HG03039 (cell line): Measurements from ENCODE around the gene EGLN1.
"Not testable (repeated sequence)": the region's sequence is repeated elsewhere in the genome, so short reads cannot be mapped to it uniquely, and the experiment has no call there.

Experiments used
- ATAC-seq: cut with Tn5 transposase; IDR thresholded peaks from one replicate; pipeline ENCODE4 v1.9.1; 2021; ENCODE audit warnings: mild to moderate bottlenecking, moderate library complexity; ENCODE audit not compliant: unreplicated experiment

EGLN1 gene

GRCh38 chr1:231421971-231422797 is at the start of gene EGLN1:
EGLN1 (minus strand) TSS chr1:231422287; CDS start chr1:231421888, 399 bp downstream.
- peak; percentile 75 for ATAC-seq

GRCh38 chr1:231471500-231471899 is 49.4 kb upstream of the EGLN1 start:
- ATAC-seq: not testable (repeated sequence)

DNA sequence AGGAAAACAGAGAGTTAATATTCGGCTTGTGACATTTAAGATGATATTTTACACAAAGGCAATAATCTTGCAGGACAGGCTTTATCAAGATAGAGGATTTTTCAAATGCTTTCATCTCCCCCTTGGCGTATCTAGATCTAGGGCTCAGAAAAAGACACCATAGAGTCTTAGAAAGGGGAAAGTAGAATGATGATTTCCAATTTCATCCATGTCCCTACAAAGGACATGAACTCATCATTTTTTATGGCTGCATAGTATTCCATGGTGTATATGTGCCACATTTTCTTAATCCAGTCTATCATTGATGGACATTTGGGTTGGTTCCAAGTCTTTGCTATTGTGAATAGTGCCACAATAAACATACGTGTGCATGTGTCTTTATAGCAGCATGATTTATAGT is 48.9 kb upstream of the EGLN1 start:
- not testable (repeated sequence) for ATAC-seq

DNA sequence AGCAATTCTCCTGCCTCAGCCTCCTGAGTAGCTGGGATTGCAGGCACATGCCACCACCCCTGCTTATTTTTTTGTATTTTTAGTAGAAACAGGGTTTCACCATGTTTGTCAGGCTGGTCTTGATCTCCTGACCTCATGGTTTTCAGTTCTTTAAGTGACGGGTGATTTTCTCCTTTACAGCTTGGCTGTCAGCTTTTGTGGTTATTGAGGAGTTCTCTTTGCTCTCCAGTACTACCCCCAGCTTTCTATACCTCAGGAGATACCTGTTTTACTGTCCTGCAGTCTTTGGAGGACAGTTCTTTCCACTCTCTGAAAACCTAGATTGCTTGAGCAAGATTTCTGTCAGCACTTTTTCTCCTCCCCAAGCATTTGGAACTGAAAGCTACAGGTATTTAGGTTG is 45.9 kb upstream of the EGLN1 start:
- ATAC-seq: no peak

DNA sequence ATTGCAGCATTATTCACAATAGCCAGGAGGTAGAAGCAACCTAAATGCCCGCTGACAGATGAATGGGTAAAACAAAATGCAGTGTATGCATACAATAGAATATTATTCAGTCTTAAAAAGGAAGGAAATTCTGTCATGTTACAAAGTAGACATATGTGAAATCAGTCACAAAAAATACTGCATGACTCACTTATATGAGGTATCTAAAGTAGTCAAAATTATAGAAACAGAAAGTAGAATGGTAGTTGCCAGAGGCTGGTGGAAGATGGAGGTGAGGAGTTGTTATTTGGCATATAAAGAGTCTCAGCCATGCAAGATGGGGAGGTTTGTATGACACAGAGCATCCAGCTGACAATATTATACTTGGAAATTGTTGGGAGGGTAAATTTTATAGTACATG is 43.0 kb upstream of the EGLN1 start:
- ATAC-seq: no peak

- no peak for ATAC-seq
These were observed 41.5 kb upstream of the EGLN1 start for GRCh38 chr1:231463541-231463940.

GRCh38 chr1:231460614-231461013 is 38.5 kb upstream of the EGLN1 start:
- ATAC-seq: no peak

DNA sequence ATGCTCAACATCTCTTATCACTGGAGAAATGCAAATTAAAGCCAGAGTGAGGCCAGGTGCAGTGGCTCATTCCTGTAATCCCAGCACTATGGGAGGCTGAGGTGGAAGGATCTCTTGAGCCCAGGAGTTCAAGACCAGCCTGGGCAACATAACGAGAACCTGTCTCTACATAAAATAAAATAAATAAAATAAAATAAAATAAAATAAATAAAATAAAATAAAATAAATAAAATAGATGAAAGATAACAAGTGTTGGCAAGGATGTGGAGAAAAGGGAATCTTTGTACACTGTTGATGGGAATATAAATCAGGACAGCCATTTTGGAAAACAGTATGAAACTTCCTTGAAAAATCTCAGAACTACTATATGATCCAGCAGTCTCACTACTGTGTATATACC is 37.4 kb upstream of the EGLN1 start:
- ATAC-seq: not testable (repeated sequence)

GRCh38 chr1:231457956-231458355 is 35.9 kb upstream of the EGLN1 start:
- not testable (repeated sequence) for ATAC-seq

DNA sequence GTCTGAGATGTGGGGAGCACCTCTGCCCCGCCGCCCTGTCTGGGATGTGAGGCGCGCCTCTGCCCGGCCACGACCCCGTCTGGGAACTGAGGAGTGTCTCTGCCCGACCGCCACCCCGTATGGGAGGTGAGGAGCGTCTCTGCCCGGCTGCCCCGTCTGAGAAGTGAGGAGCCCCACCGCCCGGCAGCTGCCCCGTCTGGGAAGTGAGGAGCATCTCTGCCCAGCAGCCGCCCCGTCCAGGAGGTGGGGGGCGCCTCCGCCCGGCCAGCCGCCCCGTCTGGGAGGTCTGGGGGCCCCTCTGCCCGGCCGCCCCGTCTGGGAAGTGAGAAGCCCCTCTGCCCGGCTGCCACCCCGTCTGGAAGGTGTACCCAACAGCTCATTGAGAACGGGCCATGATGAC is 32.0 kb upstream of the EGLN1 start:
- ATAC-seq: not testable (repeated sequence)

DNA sequence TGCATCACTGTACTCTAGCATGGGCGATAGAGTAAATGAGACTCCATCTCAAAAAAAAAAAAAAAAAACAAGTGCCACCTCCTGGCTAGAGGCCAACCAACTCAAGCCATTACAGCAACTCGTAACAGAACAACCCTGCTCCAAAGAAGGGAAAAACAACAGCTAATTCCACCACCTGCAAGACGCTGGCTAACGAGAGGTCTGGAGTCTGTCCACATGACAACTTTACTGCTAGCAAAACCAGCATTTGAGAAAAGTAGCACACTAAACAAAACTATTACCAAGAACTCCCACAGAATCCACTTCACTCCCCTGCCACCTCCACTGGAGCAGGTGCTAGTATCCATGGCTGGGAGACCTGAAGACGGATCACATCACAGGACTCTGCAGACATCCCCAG is 24.1 kb upstream of the EGLN1 start:
- no peak for ATAC-seq

- no peak for ATAC-seq
These were observed 22.0 kb upstream of the EGLN1 start for GRCh38 chr1:231444059-231444458.

- no peak for ATAC-seq
These were observed 21.3 kb upstream of the EGLN1 start for GRCh38 chr1:231443363-231443762.

- ATAC-seq: no peak
These were observed 20.6 kb upstream of the EGLN1 start for GRCh38 chr1:231442735-231443134.

DNA sequence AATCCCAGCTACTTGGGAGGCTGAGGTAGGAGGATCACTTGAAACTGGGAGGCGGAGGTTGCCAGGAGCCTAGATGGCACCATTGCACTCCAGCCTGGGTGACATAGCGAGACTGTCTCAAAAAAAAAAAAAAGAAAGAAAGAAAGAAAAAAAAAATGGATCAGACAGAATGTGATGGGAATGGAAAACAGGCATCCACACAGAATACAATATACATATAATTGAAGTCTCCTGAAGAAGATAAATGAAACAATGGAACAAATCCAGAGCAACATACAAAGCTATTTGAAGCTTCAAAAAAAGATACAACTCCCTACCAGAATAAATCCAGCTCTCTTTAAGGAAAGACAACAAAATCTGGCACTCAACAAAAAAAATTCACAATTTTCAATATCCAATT is 10.9 kb upstream of the EGLN1 start:
- ATAC-seq: no peak

DNA sequence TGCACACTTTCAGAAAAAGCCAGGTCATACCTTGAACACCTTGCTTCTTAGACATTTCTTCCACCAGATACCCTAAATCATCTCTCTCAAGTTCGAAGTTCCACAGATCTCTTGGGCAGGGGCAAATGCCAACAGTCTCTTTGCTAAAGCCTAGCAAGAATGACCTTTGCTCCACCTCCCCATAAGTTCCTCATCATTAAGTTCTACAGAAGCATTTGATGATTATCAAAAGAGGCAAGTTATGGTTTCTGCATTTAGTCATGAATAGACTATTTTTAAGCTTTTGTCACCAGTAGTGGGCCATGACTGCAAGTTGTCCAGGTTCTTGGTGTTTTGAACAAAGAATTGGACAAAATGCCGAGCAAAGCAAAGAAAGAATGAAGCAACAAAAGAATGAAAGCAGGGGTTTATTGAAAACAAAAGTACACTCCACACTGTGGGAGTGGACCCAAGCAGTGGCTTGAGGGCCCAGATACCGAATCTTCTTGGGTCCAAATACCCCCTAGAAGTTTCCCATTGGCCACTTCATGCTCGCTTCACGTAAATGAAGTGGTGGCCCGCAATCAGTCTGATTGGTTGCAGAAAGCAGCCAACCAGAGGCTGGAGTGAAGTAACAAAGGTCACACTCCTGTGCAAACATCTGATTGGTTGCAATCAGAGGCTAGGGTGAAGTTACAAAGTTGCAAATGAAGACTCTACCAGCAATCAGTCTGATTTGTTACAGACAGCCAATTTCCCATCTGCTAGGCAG is 9.8 kb upstream of the EGLN1 start:
- no peak for ATAC-seq

DNA sequence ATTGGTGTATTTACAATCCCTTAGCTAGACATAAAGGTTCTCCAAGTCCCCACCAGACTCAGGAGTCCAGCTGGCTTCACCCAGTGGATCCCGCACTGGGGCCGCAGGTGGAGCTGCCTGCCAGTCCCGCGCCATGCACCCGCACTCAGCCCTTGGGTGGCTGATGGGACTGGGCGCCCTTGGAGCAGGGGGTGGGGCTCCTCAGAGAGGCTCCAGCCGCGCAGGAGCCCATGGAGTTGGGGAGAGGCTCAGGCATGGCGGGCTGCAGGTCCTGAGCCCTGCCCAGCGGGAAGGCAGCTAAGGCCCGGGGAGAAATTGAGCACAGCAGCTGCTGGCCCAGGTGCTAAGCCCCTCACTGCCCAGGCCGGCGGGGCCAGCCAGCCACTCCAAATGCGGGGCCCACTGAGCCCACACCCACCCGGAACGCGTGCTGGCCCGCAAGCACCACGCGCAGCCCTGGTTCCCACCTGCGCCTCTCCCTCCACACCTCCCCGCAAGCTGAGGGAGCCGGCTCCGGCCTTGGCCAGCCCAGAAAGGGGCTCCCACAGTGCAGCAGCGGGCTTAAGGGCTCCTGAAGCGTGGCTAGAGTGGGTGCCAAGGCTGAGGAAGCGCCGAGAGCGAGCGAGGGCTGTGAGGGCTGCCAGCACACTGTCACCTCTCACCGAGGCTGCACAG is 8.7 kb upstream of the EGLN1 start:
- not testable (repeated sequence) for ATAC-seq

GRCh38 chr1:231428377-231428776 is 6.3 kb upstream of the EGLN1 start:
- ATAC-seq: no peak

DNA sequence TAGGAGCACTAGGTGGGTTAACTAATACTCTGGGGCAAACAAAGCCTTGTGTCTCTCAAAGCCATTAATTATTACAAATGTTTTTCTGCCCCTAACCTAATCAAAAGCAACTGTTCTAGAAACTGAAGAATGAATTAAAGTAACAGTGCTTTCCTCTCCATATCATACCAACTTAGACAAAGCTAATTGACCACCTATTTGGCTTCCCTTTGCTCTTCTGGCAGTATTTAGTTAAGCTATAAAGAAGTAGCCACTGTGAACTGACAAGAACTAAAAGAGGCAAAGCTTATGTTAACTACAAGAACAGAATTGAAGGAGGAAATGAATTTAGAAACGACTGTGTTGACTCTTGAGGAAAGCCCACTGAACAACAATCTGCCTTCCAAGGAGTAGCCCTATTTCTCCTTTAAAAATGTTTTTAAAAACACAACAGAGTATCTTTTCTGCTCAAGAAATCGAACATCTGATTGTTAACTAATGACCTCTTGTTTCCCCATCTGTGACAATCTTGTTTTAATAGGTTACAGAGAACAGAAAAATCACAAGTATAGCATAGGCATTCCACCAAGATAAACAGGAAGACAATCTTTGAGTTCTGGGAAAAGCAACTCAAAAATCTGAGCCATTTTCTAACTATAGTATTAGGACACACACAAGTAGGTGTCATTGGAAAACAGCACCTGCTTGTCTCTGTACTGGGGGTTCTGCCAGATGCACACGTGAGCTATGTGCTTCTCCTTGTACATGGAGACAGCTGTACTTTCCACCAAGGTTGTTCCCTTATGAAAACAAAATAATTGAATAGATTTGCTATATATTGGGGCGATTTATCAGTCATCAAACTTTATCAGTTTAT is 3.1 kb upstream of the EGLN1 start:
- no peak for ATAC-seq

DNA sequence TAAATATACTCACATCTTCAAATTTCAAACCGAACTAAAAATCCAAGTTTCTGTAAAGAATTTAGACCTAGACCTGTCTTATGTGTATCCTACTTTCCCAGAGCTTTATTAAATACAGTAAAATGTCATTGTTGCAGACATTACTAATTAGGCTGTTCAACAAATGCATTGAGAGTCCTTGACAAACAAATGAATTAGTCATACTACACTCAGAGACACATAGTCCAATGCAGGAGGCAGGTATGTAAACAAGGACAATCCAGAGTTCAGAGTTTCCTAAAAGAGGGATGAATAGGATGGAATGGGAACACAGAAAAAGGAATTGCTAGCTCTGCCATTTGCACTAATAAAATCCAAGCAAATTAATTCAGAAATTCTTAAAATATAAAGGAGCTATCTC is 1.6 kb upstream of the EGLN1 start:
- ATAC-seq: no peak
